Panc1 (cell line): ENCODE results near the gene INPP4B. TPM values are rescaled to one million over a fixed set of nuclear protein-coding genes. Genes with fewer than 3 reads are reported as not detected.

Experiments used
- ATAC-seq: fragments of 200-7000 bp; cut with Tn5 transposase; 2 replicates; pipeline ENCODE4 v1.9.1; 2020; ENCODE audit warnings: mild to moderate bottlenecking, moderate library complexity
- BruUV-seq: library from RNA; stranded (reverse); fragments of 400-500 nt; replicated peaks from 2 replicates; lab custom pipeline; 2021; lab: Mats Ljungman, UMichigan
- CTCF ChIA-PET: fragments of 300-600 bp; sonication (Branson Sonifier 250); formaldehyde crosslinking; loops from one replicate; lab custom pipeline; 2022; ENCODE audit warnings: antibody characterized with exemption; lab: Charles Lee
- POLR2A ChIA-PET: fragments of 300-600 bp; sonication (Branson Sonifier 250); formaldehyde crosslinking; loops from one replicate; lab custom pipeline; 2022; ENCODE audit warnings: antibody characterized with exemption; lab: Charles Lee
- DNase-seq: peaks from one replicate; pipeline ENCODE4 v3.0.0-alpha.2; 2010; ENCODE audit warnings: low read depth, low spot score
- H3K27ac ChIP-seq: 2 replicates; pipeline ENCODE4 v1.5.1; 2011; ENCODE audit warnings: mild to moderate bottlenecking, low read length, inconsistent platforms
- H3K27me3 ChIP-seq: fragments of 200-500 bp; sonication (Bioruptor generic); 2 replicates; pipeline ENCODE4 v1.6.0; 2014; ENCODE audit warnings: low read length, inconsistent platforms; ENCODE audit not compliant: control insufficient read depth, insufficient read depth
- H3K36me3 ChIP-seq: fragments of 200-500 bp; sonication (Bioruptor generic); 2 replicates; pipeline ENCODE4 v1.5.1; 2014; ENCODE audit warnings: inconsistent platforms, mild to moderate bottlenecking, low read length, moderate library complexity; ENCODE audit not compliant: control insufficient read depth, insufficient read depth
- H3K4me1 ChIP-seq: 2 replicates; pipeline ENCODE4 v1.5.1; 2011; ENCODE audit warnings: inconsistent platforms, mild to moderate bottlenecking, low read length, moderate library complexity; ENCODE audit not compliant: control insufficient read depth, insufficient read depth
- H3K4me3 ChIP-seq, 2 experiments: 2 replicates each; pipeline ENCODE4 v1.5.1; 2011 to 2012; ENCODE audit warnings: low read depth in 2 of 2, low read length in 2 of 2, mild to moderate bottlenecking in 2 of 2, inconsistent platforms in 1 of 2, moderate library complexity in 1 of 2
- H3K9me3 ChIP-seq: fragments of 200-500 bp; sonication (Bioruptor generic); 2 replicates; pipeline ENCODE4 v1.5.1; 2014; ENCODE audit warnings: low read depth, mild to moderate bottlenecking, inconsistent platforms, low read length, moderate library complexity; ENCODE audit not compliant: control insufficient read depth, insufficient read depth
- CTCF ChIP-seq: fragments of 450-650 bp; IDR thresholded peaks from 2 replicates; pipeline ENCODE4 v1.5.1; 2017; ENCODE audit warnings: mild to moderate bottlenecking
- POLR2AphosphoS5 ChIP-seq: IDR thresholded peaks from 2 replicates; pipeline ENCODE4 v1.6.1; 2012; ENCODE audit warnings: mild to moderate bottlenecking, low read depth, low read length, moderate library complexity
- REST ChIP-seq, 2 experiments: IDR thresholded peaks; 2 replicates each; pipeline ENCODE4 v1.6.1; 2011 to 2012; ENCODE audit warnings: low read depth in 2 of 2, control low read depth in 1 of 2, low read length in 1 of 2, mild to moderate bottlenecking in 1 of 2, moderate library complexity in 1 of 2; ENCODE audit not compliant: insufficient read depth in 1 of 2
- SIN3A ChIP-seq: IDR thresholded peaks from 2 replicates; pipeline ENCODE4 v1.6.1; 2012; ENCODE audit warnings: low read depth, mild to moderate bottlenecking, low read length, moderate library complexity, borderline replicate concordance; ENCODE audit not compliant: insufficient read depth
- TCF7L2 ChIP-seq: IDR thresholded peaks from 2 replicates; pipeline ENCODE4 v1.6.1; 2011; ENCODE audit warnings: mild to moderate bottlenecking, low read depth, low read length, inconsistent platforms
- in situ Hi-C: cut with HindIII; loops from 2 replicates; pipeline ENCODE4 v1.10.0; 2016; ENCODE audit warnings: low sequenced_read_pairs, low pct_unique_long_range_greater_than_20kb
- intact Hi-C: fragments of 100-400 bp; cut with micrococcal nuclease; formaldehyde crosslinking; loops from one replicate; pipeline ENCODE4 v1.10.0; 2022; ENCODE audit not compliant: unreplicated experiment
- total RNA-seq: library from RNA; stranded (reverse); gene quantifications from one replicate; pipeline ENCODE4 v1.2.1, GENCODE V29; 2021; ENCODE audit not compliant: unreplicated experiment

The INPP4B gene
- total RNA-seq, 1 experiment from 2014 or later = 4.5 TPM

- no peak for ATAC-seq
- Histone ChIP-seq H3K27me3 (no peaks in the 10 kb centered on the region), H3K9me3 (no peaks in the 10 kb centered on the region), H3K27ac (0 out of 2 replicates have a peak overlapping the region, but pooled peaks have one; percentile 51), H3K4me1 (peaks cover 11% of the 10 kb centered on the region; the same call in 1 of the 2 replicates), H3K36me3 (no peaks in the 10 kb centered on the region), H3K4me3 (no peak overlapping the region)
- no peak for DNase-seq
- BruUV-seq = no TSS peak
- POLR2A ChIA-PET = no interaction called here
- TF ChIP-seq SIN3A = no peak
- TF ChIP-seq TCF7L2 = no peak
- no peak for TF ChIP-seq POLR2AphosphoS5
- TF ChIP-seq REST (IDR thresholded peaks at IDR 0.05; ENCODE audit: insufficient read depth in 1 of 2, low read depth in 2 of 2, low read length in 1 of 2) = no peak
- TF ChIP-seq CTCF = no peak
- in situ Hi-C loops (no loop called here), intact Hi-C loops (loop anchor here (5.0 kb wide), 1 partner anchor 486 kb away; no protein-coding TSS in a partner anchor)
- CTCF ChIA-PET = no interaction called here
Observed at GRCh38 chr4:142350871-142351270, 495.2 kb downstream of the INPP4B start.

DNA sequence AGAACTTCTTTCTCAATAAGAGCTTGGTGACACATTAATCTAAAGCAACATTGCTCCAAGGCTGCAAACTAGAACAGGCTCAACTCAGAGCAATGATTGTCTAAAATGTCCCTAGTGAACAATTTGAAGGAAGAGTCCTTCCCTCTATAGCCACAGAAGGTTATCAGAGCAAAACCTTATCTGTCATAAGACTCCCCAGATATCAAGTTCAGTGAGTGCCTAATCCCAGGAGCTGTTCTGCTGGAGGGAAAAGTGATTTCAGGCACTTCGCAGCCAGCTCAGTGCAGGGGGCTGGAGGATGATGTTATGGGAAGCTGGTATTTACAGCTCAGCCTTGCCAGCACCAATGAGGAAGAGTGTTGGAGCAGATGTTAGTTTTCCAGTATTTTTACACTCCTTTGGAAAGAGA is 497.5 kb downstream of the INPP4B start:
- Histone ChIP-seq H3K27me3 (no peaks in the 10 kb centered on the region), H3K9me3 (no peaks in the 10 kb centered on the region), H3K4me1 (peaks cover 2% of the 10 kb centered on the region; the same call in 1 of the 2 replicates), H3K4me3 (no peak overlapping the region), H3K27ac (peak overlapping the region; percentile 17; the same call in 1 of the 2 replicates), H3K36me3 (no peaks in the 10 kb centered on the region)
- intact Hi-C loops (loop anchor here (5.0 kb wide), 1 partner anchor 221 kb away; no protein-coding TSS in a partner anchor), in situ Hi-C loops (no loop called here)
- no peak for TF ChIP-seq CTCF
- no peak for TF ChIP-seq POLR2AphosphoS5
- TF ChIP-seq REST (IDR thresholded peaks at IDR 0.05; ENCODE audit: insufficient read depth in 1 of 2, low read depth in 2 of 2, low read length in 1 of 2) = no peak
- no peak for TF ChIP-seq TCF7L2
- CTCF ChIA-PET = no interaction called here
- ATAC-seq (no peak), DNase-seq (no peak)
- no TSS peak for BruUV-seq
- POLR2A ChIA-PET = no interaction called here
